Measurements from ENCODE around the gene PSIP1. TPM values are rescaled to one million over a fixed set of nuclear protein-coding genes. Genes with fewer than 3 reads are reported as not detected.

The PSIP1 gene
- total and polyA plus RNA-seq, 2 donors (not counting 1 experiment from before 2014, with no cell fraction given) = 19.7 to 124 TPM

- no peak overlapping the region for H2AFZ ChIP-seq (ENCODE audit: insufficient read depth, low read depth, low read length, poor library complexity, severe bottlenecking)
- H3K9me3 Mint-ChIP-seq (ENCODE audit: insufficient read depth) = no peaks in the 10 kb centered on the region
- peaks cover 74% of the 10 kb centered on the region for H3K79me2 ChIP-seq (ENCODE audit: control insufficient read depth, insufficient read depth, low read length)
- H3K4me1 ChIP-seq (ENCODE audit: control insufficient read depth in 2 of 2, insufficient read depth in 2 of 2, low read length in 2 of 2) = no peaks in the 10 kb centered on the region
- intact Hi-C loops (cut with micrococcal nuclease) = no loop called here
- no peak overlapping the region for H3K27ac ChIP-seq (ENCODE audit: low read length in 2 of 2)
- CTCF ChIA-PET = interaction anchor here (1.0 kb wide), 1 partner anchor 86 kb away, joined by 3 read pairs; no protein-coding TSS in a partner anchor
- H3K36me3 ChIP-seq (replicated peaks in 1 of 2; ENCODE audit: control extremely low read depth in 1 of 2, control insufficient read depth in 1 of 2, extremely low read depth in 1 of 2, insufficient read depth in 2 of 2, low read length in 1 of 2) = peaks cover 3 to 47% of the 10 kb centered on the region in 2 experiments
- no peak overlapping the region for H3K4me3 Mint-ChIP-seq
- H4K20me1 ChIP-seq (ENCODE audit: control insufficient read depth, insufficient read depth, low read length, poor library complexity, severe bottlenecking) = peaks cover 34% of the 10 kb centered on the region
- H3K27me3 ChIP-seq (replicated peaks in 1 of 4; ENCODE audit: control extremely low read depth in 1 of 4, control insufficient read depth in 3 of 4, insufficient read depth in 4 of 4, low read length in 3 of 4) = no peaks in the 10 kb centered on the region
- H3K27me3 Mint-ChIP-seq = no peaks in the 10 kb centered on the region
- peaks cover 0 to 6% (median 0%) of the 10 kb centered on the region in 3 donors for H3K9me3 ChIP-seq (ENCODE audit: control extremely low read depth in 1 of 3, control insufficient read depth in 2 of 3, insufficient read depth in 1 of 3, low read length in 2 of 3)
- no peak overlapping the region for H3K4me2 ChIP-seq (replicated peaks; ENCODE audit: low read depth, low read length, poor library complexity, severe bottlenecking)
- ATAC-seq (ENCODE audit: low read depth) (no peak), DNase-seq (no peak)
- TF ChIP-seq CTCF (IDR thresholded peaks at IDR 0.05) = no peak
- no peak for TF ChIP-seq EZH2 (IDR thresholded peaks at IDR 0.05; ENCODE audit: borderline replicate concordance, insufficient read depth, low read depth, low read length, poor library complexity, severe bottlenecking)
- no peak overlapping the region for H3K9ac ChIP-seq (ENCODE audit: low read length)
- WGBS (ENCODE audit: insufficient coverage) = no CpG with 5 or more reads among the region's 7 CpGs
- POLR2A ChIA-PET = no interaction called here
- H3K4me1 Mint-ChIP-seq = peaks cover 7% of the 10 kb centered on the region
- no peak overlapping the region for H3K27ac Mint-ChIP-seq
- no peak overlapping the region for H3K4me3 ChIP-seq (ENCODE audit: control extremely low read depth in 1 of 5, extremely low read depth in 1 of 5, insufficient read depth in 1 of 5, low read depth in 2 of 5, low read length in 4 of 5)
Observed at GRCh38 chr9:15438891-15439290, 71.9 kb downstream of the PSIP1 start.

- H3K4me1 Mint-ChIP-seq = peaks cover 22% of the 10 kb centered on the region
- no peak overlapping the region for H3K4me3 ChIP-seq (ENCODE audit: control extremely low read depth in 1 of 5, extremely low read depth in 1 of 5, insufficient read depth in 1 of 5, low read depth in 2 of 5, low read length in 4 of 5)
- ATAC-seq (ENCODE audit: low read depth) (no peak), DNase-seq (no peak)
- no peak overlapping the region for H3K27ac Mint-ChIP-seq
- H3K27me3 ChIP-seq (replicated peaks in 1 of 4; ENCODE audit: control extremely low read depth in 1 of 4, control insufficient read depth in 3 of 4, insufficient read depth in 4 of 4, low read length in 3 of 4) = no peaks in the 10 kb centered on the region
- CTCF ChIA-PET = no interaction called here
- H3K27me3 Mint-ChIP-seq = no peaks in the 10 kb centered on the region
- no peaks in the 10 kb centered on the region for H3K9me3 ChIP-seq (ENCODE audit: control extremely low read depth in 1 of 3, control insufficient read depth in 2 of 3, insufficient read depth in 1 of 3, low read length in 2 of 3)
- POLR2A ChIA-PET = interaction anchor here (0.7 kb wide), 1 partner anchor 15 kb away, joined by 3 read pairs; no protein-coding TSS in a partner anchor
- H3K9me3 Mint-ChIP-seq (ENCODE audit: insufficient read depth) = no peaks in the 10 kb centered on the region
- H4K20me1 ChIP-seq (ENCODE audit: control insufficient read depth, insufficient read depth, low read length, poor library complexity, severe bottlenecking) = peaks cover 33% of the 10 kb centered on the region
- no peak overlapping the region for H3K4me2 ChIP-seq (replicated peaks; ENCODE audit: low read depth, low read length, poor library complexity, severe bottlenecking)
- TF ChIP-seq CTCF (IDR thresholded peaks at IDR 0.05) (no peak), EZH2 (IDR thresholded peaks at IDR 0.05; ENCODE audit: borderline replicate concordance, insufficient read depth, low read depth, low read length, poor library complexity, severe bottlenecking) (no peak)
- no peak overlapping the region for H3K4me3 Mint-ChIP-seq
- no peak overlapping the region for H2AFZ ChIP-seq (ENCODE audit: insufficient read depth, low read depth, low read length, poor library complexity, severe bottlenecking)
- H3K4me1 ChIP-seq (ENCODE audit: control insufficient read depth in 2 of 2, insufficient read depth in 2 of 2, low read length in 2 of 2) = peaks cover 0 to 5% of the 10 kb centered on the region in 2 donors
- intact Hi-C loops (cut with micrococcal nuclease) = no loop called here
- peaks cover 90% of the 10 kb centered on the region for H3K79me2 ChIP-seq (ENCODE audit: control insufficient read depth, insufficient read depth, low read length)
- peaks cover 3 to 51% of the 10 kb centered on the region in 2 experiments for H3K36me3 ChIP-seq (replicated peaks in 1 of 2; ENCODE audit: control extremely low read depth in 1 of 2, control insufficient read depth in 1 of 2, extremely low read depth in 1 of 2, insufficient read depth in 2 of 2, low read length in 1 of 2)
- WGBS (ENCODE audit: insufficient coverage) = no CpG with 5 or more reads among the region's 3 CpGs
- H3K27ac ChIP-seq (ENCODE audit: low read length in 2 of 2) = no peak overlapping the region
- no peak overlapping the region for H3K9ac ChIP-seq (ENCODE audit: low read length)
Observed at GRCh38 chr9:15433661-15434060, 77.1 kb downstream of the PSIP1 start.

All from B cell (primary cell).